ENCODE data around the gene GATAD2A.
"Not testable (repeated sequence)": the region's sequence is repeated elsewhere in the genome, so short reads cannot be mapped to it uniquely, and the experiment has no call there.

GATAD2A gene

GRCh38 chr19:19464339-19465098 is 59.0 kb downstream of the GATAD2A start:
- DNase-seq (ENCODE audit: low read depth in 2 of 2), result no peak

GRCh38 chr19:19465436-19466070 is 60.1 kb downstream of the GATAD2A start:
- DNase-seq (ENCODE audit: low read depth in 2 of 2), result no peak

GRCh38 chr19:19466201-19466600 is 60.7 kb downstream of the GATAD2A start:
- no peak for DNase-seq (ENCODE audit: low read depth in 2 of 2)

GRCh38 chr19:19468424-19469050 is 63.1 kb downstream of the GATAD2A start:
- DNase-seq (ENCODE audit: low read depth in 2 of 2), result no peak

- no peak for DNase-seq (ENCODE audit: low read depth in 2 of 2)
Measured at GRCh38 chr19:19470579-19470978, 65.1 kb downstream of the GATAD2A start.

GRCh38 chr19:19471682-19472081 is 66.2 kb downstream of the GATAD2A start:
- DNase-seq (ENCODE audit: low read depth in 2 of 2), result no peak

GRCh38 chr19:19472106-19472505 is 66.6 kb downstream of the GATAD2A start:
- DNase-seq (ENCODE audit: low read depth in 2 of 2), result not testable (repeated sequence)

GRCh38 chr19:19475015-19475765 is 69.7 kb downstream of the GATAD2A start:
- no peak for DNase-seq (ENCODE audit: low read depth in 2 of 2)

- DNase-seq (ENCODE audit: low read depth in 2 of 2), result no peak
Measured at GRCh38 chr19:19475849-19476828, 70.7 kb downstream of the GATAD2A start.

GRCh38 chr19:19477705-19478383 is 72.4 kb downstream of the GATAD2A start:
- DNase-seq (ENCODE audit: low read depth in 2 of 2), result no peak

GRCh38 chr19:19480688-19481087 is 75.2 kb downstream of the GATAD2A start:
- no peak for DNase-seq (ENCODE audit: low read depth in 2 of 2)

- no peak for DNase-seq (ENCODE audit: low read depth in 2 of 2)
Measured at GRCh38 chr19:19482809-19483596, 77.5 kb downstream of the GATAD2A start.

GRCh38 chr19:19485161-19485997 is 79.9 kb downstream of the GATAD2A start:
- no peak for DNase-seq (ENCODE audit: low read depth in 2 of 2)

GRCh38 chr19:19485998-19486290 is 80.5 kb downstream of the GATAD2A start:
- DNase-seq (ENCODE audit: low read depth in 2 of 2), result no peak

- DNase-seq (ENCODE audit: low read depth in 2 of 2), result no peak
Measured at GRCh38 chr19:19486343-19487076, 81.0 kb downstream of the GATAD2A start.

- DNase-seq (ENCODE audit: low read depth in 2 of 2), result no peak
Measured at GRCh38 chr19:19487077-19487949, 81.8 kb downstream of the GATAD2A start.

Data from stimulated activated CD4-positive, alpha-beta T cell treated with anti-CD3 and anti-CD28 coated beads, Interleukin-1b, Interleukin-23, amount 100 ng/mL, for 1 hour (primary cell).